ENCODE measurements around the gene DCT. TPM values are rescaled to one million over a fixed set of nuclear protein-coding genes. Genes with fewer than 3 reads are reported as not detected.

DCT gene
- total RNA-seq, 1 experiment from 2014 or later: not detected

DNA sequence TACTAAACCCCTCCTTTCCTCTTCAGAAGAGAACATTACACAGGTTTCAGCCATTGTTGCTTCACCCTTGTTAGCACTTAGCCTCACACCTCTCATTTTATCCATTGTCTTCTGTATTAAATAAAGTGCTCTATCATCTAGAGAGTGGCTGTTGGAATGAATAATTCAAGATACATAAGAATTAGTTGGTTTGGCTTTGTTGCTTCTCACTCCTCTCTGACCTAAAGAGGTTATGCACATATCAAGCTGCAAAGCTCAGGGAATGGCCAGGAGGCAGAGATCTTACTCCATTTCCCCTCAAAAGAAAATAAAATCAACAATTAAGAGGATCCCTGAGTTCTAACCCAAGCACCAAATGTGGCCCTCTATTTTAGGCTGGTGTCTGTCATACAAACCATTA lies 79.7 kb downstream of the DCT start:
- no peaks in the 10 kb centered on the region for H3K9me3 ChIP-seq (ENCODE audit: low read depth, low read length, poor library complexity, severe bottlenecking)
- ChIA-PET CTCF (no interaction called here), POLR2A (ENCODE audit: low non-redundant PET) (no interaction called here)
- TF ChIP-seq CTCF (conservative IDR thresholded peaks at IDR 0.05; ENCODE audit: low read depth, low read length) (no peak), EZH2 (IDR thresholded peaks at IDR 0.05; ENCODE audit: borderline replicate concordance, low read depth, low read length, poor library complexity, severe bottlenecking) (no peak)
- H3K27me3 ChIP-seq (replicated peaks; ENCODE audit: insufficient read depth, low read depth, low read length, poor library complexity): no peaks in the 10 kb centered on the region
- no TSS peak for BruUV-seq (replicated peaks)
- DNase-seq (ENCODE audit: low spot score): no peak
- H3K27ac ChIP-seq (ENCODE audit: low read depth, low read length, poor library complexity, severe bottlenecking): no peak overlapping the region
- H3K36me3 ChIP-seq (ENCODE audit: insufficient read depth, low read length, poor library complexity, severe bottlenecking): no peaks in the 10 kb centered on the region
- no peaks in the 10 kb centered on the region for H3K4me1 ChIP-seq (ENCODE audit: insufficient read depth, low read length, poor library complexity, severe bottlenecking)
- H3K4me3 ChIP-seq (ENCODE audit: low read depth, low read length, poor library complexity, severe bottlenecking): no peak overlapping the region
- intact Hi-C loops (cut with micrococcal nuclease; ENCODE audit: unreplicated experiment): no loop called here

- Histone ChIP-seq H3K36me3 (ENCODE audit: insufficient read depth, low read length, poor library complexity, severe bottlenecking) (no peaks in the 10 kb centered on the region), H3K4me3 (ENCODE audit: low read depth, low read length, poor library complexity, severe bottlenecking) (no peak overlapping the region), H3K4me1 (ENCODE audit: insufficient read depth, low read length, poor library complexity, severe bottlenecking) (no peaks in the 10 kb centered on the region), H3K27ac (ENCODE audit: low read depth, low read length, poor library complexity, severe bottlenecking) (no peak overlapping the region), H3K9me3 (ENCODE audit: low read depth, low read length, poor library complexity, severe bottlenecking) (no peaks in the 10 kb centered on the region), H3K27me3 (replicated peaks; ENCODE audit: insufficient read depth, low read depth, low read length, poor library complexity) (no peaks in the 10 kb centered on the region)
- intact Hi-C loops (cut with micrococcal nuclease; ENCODE audit: unreplicated experiment): no loop called here
- no peak for TF ChIP-seq CTCF (conservative IDR thresholded peaks at IDR 0.05; ENCODE audit: low read depth, low read length)
- no peak for TF ChIP-seq EZH2 (IDR thresholded peaks at IDR 0.05; ENCODE audit: borderline replicate concordance, low read depth, low read length, poor library complexity, severe bottlenecking)
- ChIA-PET POLR2A (ENCODE audit: low non-redundant PET) (interaction anchor here (0.6 kb wide), 1 partner anchor 9 kb away, joined by 4 read pairs; no protein-coding TSS in a partner anchor), CTCF (no interaction called here)
- no peak for DNase-seq (ENCODE audit: low spot score)
- no TSS peak for BruUV-seq (replicated peaks)
Observed at GRCh38 chr13:94395860-94396259, 83.6 kb downstream of the DCT start.

- no peak for DNase-seq (ENCODE audit: low spot score)
- no peak overlapping the region for H3K27ac ChIP-seq (ENCODE audit: low read depth, low read length, poor library complexity, severe bottlenecking)
Observed at GRCh38 chr13:94394723-94395122, 84.8 kb downstream of the DCT start.

More at GRCh38 chr13:94394723-94395122, 84.8 kb downstream of the DCT start:
- ChIA-PET POLR2A (ENCODE audit: low non-redundant PET) (no interaction called here), CTCF (no interaction called here)
- Histone ChIP-seq H3K4me3 (ENCODE audit: low read depth, low read length, poor library complexity, severe bottlenecking) (no peak overlapping the region), H3K27me3 (replicated peaks; ENCODE audit: insufficient read depth, low read depth, low read length, poor library complexity) (no peaks in the 10 kb centered on the region), H3K4me1 (ENCODE audit: insufficient read depth, low read length, poor library complexity, severe bottlenecking) (peaks cover 3% of the 10 kb centered on the region), H3K36me3 (ENCODE audit: insufficient read depth, low read length, poor library complexity, severe bottlenecking) (no peaks in the 10 kb centered on the region), H3K9me3 (ENCODE audit: low read depth, low read length, poor library complexity, severe bottlenecking) (no peaks in the 10 kb centered on the region)
- no peak for TF ChIP-seq EZH2 (IDR thresholded peaks at IDR 0.05; ENCODE audit: borderline replicate concordance, low read depth, low read length, poor library complexity, severe bottlenecking)
- TF ChIP-seq CTCF (conservative IDR thresholded peaks at IDR 0.05; ENCODE audit: low read depth, low read length): no peak
- intact Hi-C loops (cut with micrococcal nuclease; ENCODE audit: unreplicated experiment): no loop called here
- no TSS peak for BruUV-seq (replicated peaks)
